Effector CD4-positive, alpha-beta T cell (primary cell): ENCODE data around the gene TRERF1.

Experiments
- DNase-seq: peaks from one replicate; pipeline ENCODE4 v3.0.0-alpha.2; 2020

TRERF1 gene

DNA sequence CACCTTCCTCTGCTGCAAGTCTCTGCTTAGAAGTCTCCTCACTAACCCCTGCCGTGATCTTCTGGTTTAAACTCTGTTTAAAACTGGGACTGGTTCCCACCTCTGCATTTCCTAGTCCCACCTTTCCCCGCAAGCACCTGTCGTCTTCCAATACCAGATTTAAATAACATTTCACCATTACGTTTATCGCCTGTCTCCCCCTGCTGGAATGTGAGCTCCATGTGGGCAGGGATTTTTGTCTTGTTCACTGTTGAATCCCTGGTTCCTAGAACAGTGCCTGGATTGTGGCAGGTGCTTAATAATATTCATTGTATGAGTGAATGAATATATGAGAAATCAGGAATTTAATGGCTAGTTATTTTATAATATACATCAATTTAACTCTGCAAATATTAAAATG lies 275.9 kb downstream of the TRERF1 start:
- no peak for DNase-seq
